HUES6 (cell line): ENCODE measurements around the gene ITGB4.
A peak's percentile ranks its signal among the peaks of the same experiment; 100 is the strongest.

Experiments
- H3K27ac ChIP-seq: 2 replicates; pipeline ENCODE4 v1.7.0; 2013; ENCODE audit warnings: low read depth, mild to moderate bottlenecking, low read length, inconsistent platforms
- H3K27me3 ChIP-seq: 2 replicates; pipeline ENCODE4 v1.6.1; 2013; ENCODE audit warnings: low read length; ENCODE audit not compliant: control insufficient read depth, insufficient read depth
- H3K36me3 ChIP-seq: 2 replicates; pipeline ENCODE4 v1.6.1; 2013; ENCODE audit warnings: low read length; ENCODE audit not compliant: control insufficient read depth, insufficient read depth
- H3K4me1 ChIP-seq: 2 replicates; pipeline ENCODE4 v1.6.1; 2013; ENCODE audit warnings: low read length; ENCODE audit not compliant: control insufficient read depth, insufficient read depth
- H3K4me3 ChIP-seq: 2 replicates; pipeline ENCODE4 v1.5.1; 2013; ENCODE audit warnings: low read depth, low read length
- H3K9ac ChIP-seq: one replicate; pipeline ENCODE4 v1.6.1; 2013; ENCODE audit warnings: mild to moderate bottlenecking, low read length
- H3K9me3 ChIP-seq: 2 replicates; pipeline ENCODE4 v1.6.1; 2013; ENCODE audit warnings: low read depth, low read length; ENCODE audit not compliant: control insufficient read depth, insufficient read depth

The ITGB4 gene

GRCh38 chr17:75764711-75765421, 43.6 kb downstream of the ITGB4 start, which contains the start of gene GALK1:
GALK1 (minus strand) TSS chr17:75765192; CDS start chr17:75765136, 56 bp downstream.
- H3K9me3 ChIP-seq: no peaks in the 10 kb centered on the region
- peaks cover 9% of the 10 kb centered on the region for H3K4me1 ChIP-seq
- H3K4me3 ChIP-seq: peak within 1 kb of the TSS; percentile 72
- H3K36me3 ChIP-seq: no peaks in the 10 kb centered on the region
- H3K27ac ChIP-seq: 0 out of 2 replicates have a peak within 1 kb of the TSS, but pooled peaks have one; percentile 34
- no peaks in the 10 kb centered on the region for H3K27me3 ChIP-seq
- H3K9ac ChIP-seq: peak within 1 kb of the TSS; percentile 50

- H3K27me3 ChIP-seq: no peaks in the 10 kb centered on the region
- H3K9me3 ChIP-seq: no peaks in the 10 kb centered on the region
- no peak overlapping the region for H3K4me3 ChIP-seq
- no peaks in the 10 kb centered on the region for H3K36me3 ChIP-seq
- no peak overlapping the region for H3K27ac ChIP-seq
- no peak overlapping the region for H3K9ac ChIP-seq
- peaks cover 9% of the 10 kb centered on the region for H3K4me1 ChIP-seq
These were observed 44.7 kb downstream of the ITGB4 start for GRCh38 chr17:75765981-75766380.

GRCh38 chr17:75767881-75768280, 46.6 kb downstream of the ITGB4 start:
- Histone ChIP-seq H3K9me3 (no peaks in the 10 kb centered on the region), H3K27me3 (no peaks in the 10 kb centered on the region), H3K27ac (no peak overlapping the region), H3K4me3 (no peak overlapping the region), H3K9ac (no peak overlapping the region), H3K36me3 (no peaks in the 10 kb centered on the region), H3K4me1 (peaks cover 9% of the 10 kb centered on the region)

- Histone ChIP-seq H3K4me1 (no peaks in the 10 kb centered on the region), H3K4me3 (no peak overlapping the region), H3K27ac (no peak overlapping the region), H3K27me3 (no peaks in the 10 kb centered on the region), H3K36me3 (no peaks in the 10 kb centered on the region), H3K9ac (no peak overlapping the region), H3K9me3 (no peaks in the 10 kb centered on the region)
These were observed 48.3 kb downstream of the ITGB4 start for GRCh38 chr17:75769536-75769935.

GRCh38 chr17:75771334-75772281, 50.3 kb downstream of the ITGB4 start:
- Histone ChIP-seq H3K27ac (no peak overlapping the region), H3K9ac (no peak overlapping the region)

GRCh38 chr17:75773121-75773807, 52.0 kb downstream of the ITGB4 start:
- Histone ChIP-seq H3K9ac (no peak overlapping the region), H3K27me3 (no peaks in the 10 kb centered on the region), H3K4me1 (peaks cover 5% of the 10 kb centered on the region; the same call in 1 of the 2 replicates)

More at GRCh38 chr17:75771334-75772281, 50.3 kb downstream of the ITGB4 start:
- Histone ChIP-seq H3K4me3 (no peak overlapping the region), H3K27me3 (no peaks in the 10 kb centered on the region), H3K9me3 (no peaks in the 10 kb centered on the region), H3K36me3 (peaks cover 5% of the 10 kb centered on the region), H3K4me1 (peaks cover 5% of the 10 kb centered on the region; the same call in 1 of the 2 replicates)

GRCh38 chr17:75773808-75774470, 52.7 kb downstream of the ITGB4 start:
- H3K4me3 ChIP-seq: no peak overlapping the region
- H3K9ac ChIP-seq: no peak overlapping the region
- no peaks in the 10 kb centered on the region for H3K27me3 ChIP-seq
- H3K4me1 ChIP-seq: peaks cover 5% of the 10 kb centered on the region; the same call in 1 of the 2 replicates
- H3K9me3 ChIP-seq: no peaks in the 10 kb centered on the region
- H3K36me3 ChIP-seq: peaks cover 28% of the 10 kb centered on the region
- H3K27ac ChIP-seq: no peak overlapping the region

More at GRCh38 chr17:75773121-75773807, 52.0 kb downstream of the ITGB4 start:
- peaks cover 21% of the 10 kb centered on the region for H3K36me3 ChIP-seq
- H3K27ac ChIP-seq: no peak overlapping the region
- no peaks in the 10 kb centered on the region for H3K9me3 ChIP-seq
- H3K4me3 ChIP-seq: no peak overlapping the region

- Histone ChIP-seq H3K27ac (no peak overlapping the region), H3K27me3 (no peaks in the 10 kb centered on the region), H3K9ac (no peak overlapping the region), H3K9me3 (no peaks in the 10 kb centered on the region), H3K4me1 (peaks cover 5% of the 10 kb centered on the region; the same call in 1 of the 2 replicates), H3K36me3 (peaks cover 29% of the 10 kb centered on the region), H3K4me3 (no peak overlapping the region)
These were observed 53.3 kb downstream of the ITGB4 start for GRCh38 chr17:75774471-75774990.

GRCh38 chr17:75774991-75775668, 53.9 kb downstream of the ITGB4 start:
- H3K9me3 ChIP-seq: no peaks in the 10 kb centered on the region
- H3K27me3 ChIP-seq: no peaks in the 10 kb centered on the region
- H3K27ac ChIP-seq: no peak overlapping the region
- H3K4me3 ChIP-seq: no peak overlapping the region
- peaks cover 5% of the 10 kb centered on the region; the same call in 1 of the 2 replicates for H3K4me1 ChIP-seq
- peaks cover 29% of the 10 kb centered on the region for H3K36me3 ChIP-seq
- no peak overlapping the region for H3K9ac ChIP-seq
